ENCODE data around the gene COPG1. TPM values are rescaled to one million over a fixed set of nuclear protein-coding genes. Genes with fewer than 3 reads are reported as not detected.

Gene COPG1
- total and polyA plus RNA-seq, 9 donors = 49.2 to 147 (median 115) TPM

- peak overlapping the region; percentile 63 for H3K4me3 ChIP-seq
- TF ChIP-seq EP300 (IDR thresholded peaks at IDR 0.05) (no peak), POLR2A (IDR thresholded peaks at IDR 0.05) (no peak), CTCF (IDR thresholded peaks at IDR 0.05) (no peak)
- peak overlapping the region; percentile 87 to 90 for H3K27ac ChIP-seq
- peak; percentile 34 to 69 (median 58) for DNase-seq
- H3K4me1 ChIP-seq (ENCODE audit: insufficient read depth) = peaks cover 8% of the 10 kb centered on the region
- no peaks in the 10 kb centered on the region for H3K36me3 ChIP-seq
- WGBS, 3 donors = 32 to 37% (median 35%) methylated on average over 14 to 15 of the region's 15 CpGs
- intact Hi-C loops (cut with DNase I) = loop anchor here in 2 of 4 donors (5.0 to 10.0 kb wide), 3 partner anchors 40 to 132 kb away; partner anchors contain the start of genes CNBP (in 1 of the 2), HMCES (in 1 of the 2) and MBD4 (in 1 of the 2)
- H3K27me3 ChIP-seq = no peaks in the 10 kb centered on the region
- no peaks in the 10 kb centered on the region for H3K9me3 ChIP-seq
Measured at GRCh38 chr3:129317014-129317771, 67.8 kb downstream of the COPG1 start.

DNA sequence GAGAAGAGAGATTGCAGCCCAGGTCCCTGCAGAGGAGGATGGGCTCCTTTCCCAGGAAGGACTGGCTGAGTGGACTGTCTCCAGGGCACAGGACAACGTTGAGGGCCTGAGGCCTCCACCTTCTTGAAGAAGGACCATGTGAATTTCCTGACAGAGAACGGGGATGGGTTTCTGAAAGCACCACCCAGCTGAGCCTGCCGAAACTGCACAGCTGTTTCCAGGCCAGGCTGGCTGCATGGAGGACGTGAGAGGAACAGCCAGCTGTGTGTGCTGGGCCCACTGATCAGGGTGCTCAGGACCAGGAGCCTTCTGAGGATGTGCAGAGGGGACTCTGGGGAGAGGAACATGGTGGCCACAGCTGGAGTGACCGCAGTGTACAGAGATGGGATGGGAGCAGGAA lies 68.4 kb downstream of the COPG1 start:
- no peak overlapping the region for H3K27ac ChIP-seq
- WGBS, 3 donors = 53 to 68% (median 54%) methylated on average over 5 of the region's 5 CpGs
- H3K4me3 ChIP-seq = no peak overlapping the region
- TF ChIP-seq CTCF (IDR thresholded peaks at IDR 0.05) = no peak
- TF ChIP-seq POLR2A (IDR thresholded peaks at IDR 0.05) = no peak
- TF ChIP-seq EP300 (IDR thresholded peaks at IDR 0.05) = no peak
- no peak for DNase-seq
- peaks cover 8% of the 10 kb centered on the region for H3K4me1 ChIP-seq (ENCODE audit: insufficient read depth)
- no peaks in the 10 kb centered on the region for H3K27me3 ChIP-seq
- intact Hi-C loops (cut with DNase I) = loop anchor here in 2 of 4 donors (5.0 to 10.0 kb wide), 3 partner anchors 41 to 133 kb away; partner anchors contain the start of genes CNBP (in 1 of the 2), HMCES (in 1 of the 2) and MBD4 (in 1 of the 2)
- H3K9me3 ChIP-seq = no peaks in the 10 kb centered on the region
- no peaks in the 10 kb centered on the region for H3K36me3 ChIP-seq

DNA sequence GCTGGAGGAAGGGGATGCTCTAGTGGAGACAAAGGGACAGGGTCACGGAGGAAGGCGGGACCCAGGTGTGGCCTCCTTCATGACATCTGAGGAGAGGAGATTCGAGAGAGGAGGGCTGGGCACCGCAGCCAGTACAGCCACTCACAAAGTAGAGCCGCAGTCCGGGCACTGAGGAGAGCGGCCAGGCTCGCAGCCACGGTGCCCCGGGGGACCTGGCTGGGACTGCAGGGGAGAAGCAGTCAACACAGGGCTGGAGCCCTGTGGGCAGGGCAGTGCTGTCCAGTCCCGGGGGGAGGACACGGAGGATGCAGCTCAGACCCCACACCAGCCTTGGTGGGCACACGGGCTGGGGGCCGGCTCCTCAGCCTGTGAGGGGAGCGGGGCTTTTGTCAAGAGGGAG lies 69.5 kb downstream of the COPG1 start:
- Histone ChIP-seq H3K4me3 (no peak overlapping the region), H3K36me3 (no peaks in the 10 kb centered on the region), H3K27ac (no peak overlapping the region), H3K27me3 (no peaks in the 10 kb centered on the region), H3K9me3 (no peaks in the 10 kb centered on the region), H3K4me1 (ENCODE audit: insufficient read depth) (peaks cover 5% of the 10 kb centered on the region)
- no peak for DNase-seq
- intact Hi-C loops (cut with DNase I) = loop anchor here in 2 of 4 donors (5.0 to 10.0 kb wide), 3 partner anchors 42 to 134 kb away; partner anchors contain the start of genes CNBP (in 1 of the 2), HMCES (in 1 of the 2) and MBD4 (in 1 of the 2)
- no peak for TF ChIP-seq POLR2A (IDR thresholded peaks at IDR 0.05)
- no peak for TF ChIP-seq CTCF (IDR thresholded peaks at IDR 0.05)
- TF ChIP-seq EP300 (IDR thresholded peaks at IDR 0.05) = no peak
- 91 to 94% (median 94%) methylated on average over 15 of the region's 15 CpGs for WGBS, 3 donors

DNA sequence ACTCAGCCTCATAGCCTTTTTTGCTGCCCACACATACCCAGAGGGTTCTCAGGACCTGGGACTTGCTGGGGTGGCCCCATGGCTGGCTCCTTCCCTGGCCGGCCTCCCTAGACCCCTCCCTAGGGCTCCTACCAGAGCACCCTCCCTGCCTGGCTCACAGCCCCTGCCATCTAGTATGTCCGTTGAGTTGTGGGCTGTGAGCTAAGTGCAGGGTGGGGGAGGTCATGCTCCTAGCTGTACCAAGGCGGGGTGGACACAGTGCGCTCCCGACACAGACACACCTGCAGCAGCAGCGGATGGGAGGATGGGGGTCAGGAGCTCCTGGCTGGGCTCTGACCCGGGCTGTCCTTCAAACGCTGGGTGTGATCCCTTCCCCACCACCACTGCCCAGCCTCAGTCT lies 70.9 kb downstream of the COPG1 start:
- peaks cover 2% of the 10 kb centered on the region for H3K4me1 ChIP-seq (ENCODE audit: insufficient read depth)
- H3K36me3 ChIP-seq = no peaks in the 10 kb centered on the region
- no peaks in the 10 kb centered on the region for H3K27me3 ChIP-seq
- H3K9me3 ChIP-seq = no peaks in the 10 kb centered on the region
- intact Hi-C loops (cut with DNase I) = no loop called here
- TF ChIP-seq POLR2A (IDR thresholded peaks at IDR 0.05) (no peak), EP300 (IDR thresholded peaks at IDR 0.05) (no peak), CTCF (IDR thresholded peaks at IDR 0.05) (no peak)
- H3K4me3 ChIP-seq = no peak overlapping the region
- H3K27ac ChIP-seq = no peak overlapping the region
- 91 to 96% (median 93%) methylated on average over 8 of the region's 8 CpGs for WGBS, 3 donors
- DNase-seq = no peak
